ENCODE measurements around the gene PPP4R3B.
"Not testable (repeated sequence)": the region's sequence is repeated elsewhere in the genome, so short reads cannot be mapped to it uniquely, and the experiment has no call there.

The PPP4R3B gene

GRCh38 chr2:55595536-55595935 is 21.9 kb downstream of the PPP4R3B start:
- ATAC-seq = no peak
- no peak for DNase-seq

DNA sequence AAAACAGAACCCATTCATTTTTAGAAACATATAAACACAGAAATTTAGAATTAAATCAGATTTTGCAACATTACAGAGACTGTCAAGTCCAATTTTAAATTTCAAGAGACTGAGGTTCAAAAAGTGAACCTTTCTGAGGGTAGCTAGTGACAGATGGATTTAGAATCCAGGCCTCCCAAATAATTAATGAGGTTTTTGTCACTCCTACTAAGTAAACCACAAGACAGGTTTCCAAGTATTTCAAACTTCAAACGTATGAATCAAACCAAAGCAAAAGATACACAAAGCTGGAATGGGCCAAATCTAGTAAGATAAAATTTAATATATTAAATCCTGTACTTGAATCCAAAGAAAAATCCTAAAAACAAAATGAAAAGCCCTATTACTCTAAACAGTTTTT is 25.3 kb downstream of the PPP4R3B start:
- ATAC-seq (no peak), DNase-seq (no peak)

GRCh38 chr2:55590810-55591440 is 26.5 kb downstream of the PPP4R3B start:
- ATAC-seq = peak; percentile 100
- no peak for DNase-seq

- no peak for DNase-seq
- no peak for ATAC-seq
These were observed 31.9 kb downstream of the PPP4R3B start for GRCh38 chr2:55585451-55586080.

GRCh38 chr2:55581874-55582547 is 35.4 kb downstream of the PPP4R3B start:
- ATAC-seq (no peak), DNase-seq (no peak)

- no peak for DNase-seq
These were observed 36.0 kb downstream of the PPP4R3B start for GRCh38 chr2:55581435-55581834.

DNA sequence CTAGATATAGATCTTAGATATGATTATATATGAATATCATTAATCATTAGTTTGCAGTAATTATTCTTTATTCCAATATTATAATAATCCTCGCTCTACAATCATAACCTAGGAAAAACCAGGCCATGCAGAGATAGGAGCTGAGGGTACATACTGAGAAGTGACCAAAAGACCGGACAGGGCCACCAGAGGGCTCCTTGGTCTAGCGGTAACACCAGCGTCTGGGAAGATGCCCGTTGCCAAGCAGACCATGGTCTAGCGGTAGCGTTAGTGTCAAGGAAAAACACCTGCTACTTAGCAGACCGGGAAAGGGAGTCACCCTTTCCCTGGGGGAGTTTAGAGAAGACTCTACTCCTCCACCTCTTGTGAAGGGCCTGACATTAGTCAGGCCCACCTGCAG is 48.4 kb downstream of the PPP4R3B start:
- DNase-seq = not testable (repeated sequence)

More at GRCh38 chr2:55581435-55581834, 36.0 kb downstream of the PPP4R3B start:
- no peak for ATAC-seq

DNA sequence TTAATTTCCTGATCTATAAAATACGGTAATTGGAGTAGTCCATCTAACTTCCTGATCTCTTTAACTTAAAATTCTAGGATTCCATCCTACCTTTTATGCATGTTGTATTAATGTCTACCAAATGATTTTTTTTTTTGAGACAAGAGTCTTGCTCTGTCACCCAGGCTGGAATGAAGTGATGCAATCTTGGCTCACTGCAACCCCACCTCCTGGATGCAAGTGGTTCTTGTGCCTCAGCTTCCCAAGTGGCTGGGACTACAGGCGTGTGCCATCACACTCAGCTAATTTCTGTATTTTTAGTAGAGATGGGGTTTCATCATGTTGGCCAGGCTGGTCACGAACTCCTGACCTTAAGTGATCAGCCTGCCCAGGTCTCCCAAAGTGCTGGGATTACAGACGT is 50.1 kb downstream of the PPP4R3B start:
- no peak for ATAC-seq
- no peak for DNase-seq

More for the DNA sequence above, 48.4 kb downstream of the PPP4R3B start:
- ATAC-seq = not testable (repeated sequence)

DNA sequence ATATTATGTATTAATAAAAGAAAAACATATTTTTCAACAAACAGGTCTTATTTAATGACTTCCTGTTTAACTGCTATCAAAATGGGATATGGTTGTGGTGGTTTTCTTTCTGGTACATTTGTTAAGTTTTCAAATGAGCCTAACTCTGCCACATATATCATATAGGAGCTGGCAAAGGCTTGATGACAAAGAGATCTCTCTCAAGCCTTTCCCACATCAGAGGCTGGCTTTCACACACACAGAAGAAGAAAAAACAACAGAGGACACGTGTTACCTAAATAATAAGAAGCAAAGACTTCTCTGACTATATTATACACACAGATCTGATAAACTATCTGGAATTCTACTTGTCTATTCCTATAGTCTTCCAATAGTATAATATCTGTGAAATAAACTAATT is 51.8 kb downstream of the PPP4R3B start:
- no peak for DNase-seq

DNA sequence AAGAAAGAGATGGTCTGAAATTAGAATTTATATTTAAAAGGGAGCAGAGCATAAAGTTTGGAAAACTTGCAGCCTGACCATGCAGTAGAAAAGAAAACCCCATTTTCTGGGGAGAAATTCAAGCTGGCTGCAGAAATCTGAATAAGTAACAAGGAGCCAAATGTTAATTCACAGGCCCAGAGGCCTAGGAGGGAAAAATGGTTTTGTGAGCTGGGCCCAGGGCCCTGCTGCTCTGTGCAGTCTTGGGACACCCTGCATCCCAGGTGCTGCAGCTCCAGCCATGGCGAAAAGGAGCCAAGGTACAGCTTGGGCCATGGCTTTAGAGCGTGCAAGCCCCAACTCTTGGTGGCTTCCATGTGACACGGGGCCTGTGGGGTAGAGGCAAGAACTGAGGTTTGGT is 56.6 kb downstream of the PPP4R3B start:
- no peak for ATAC-seq

More for the DNA sequence above, 51.8 kb downstream of the PPP4R3B start:
- ATAC-seq = no peak

DNA sequence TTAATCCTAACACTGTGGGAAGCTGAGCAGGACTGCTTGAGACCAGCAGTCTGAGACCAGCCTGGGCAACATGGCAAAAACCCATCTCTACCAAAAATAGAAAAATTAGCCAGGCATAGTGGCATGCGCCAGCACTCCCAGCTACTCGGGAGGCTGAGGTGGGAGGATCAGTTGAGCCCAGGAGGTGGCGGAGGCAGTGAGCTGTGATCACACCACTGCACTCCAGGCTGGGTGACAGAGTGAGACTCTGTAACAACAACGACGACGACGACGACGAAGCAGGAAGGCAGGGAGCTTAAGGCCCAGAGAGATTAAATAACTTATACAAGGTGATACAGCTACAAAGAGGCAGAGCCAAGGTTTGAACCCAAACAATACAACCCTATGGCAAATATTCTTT is 60.6 kb downstream of the PPP4R3B start:
- ATAC-seq = no peak
- no peak for DNase-seq

More for the DNA sequence above, 56.6 kb downstream of the PPP4R3B start:
- no peak for DNase-seq

- DNase-seq = no peak
- ATAC-seq = no peak
These were observed 61.4 kb downstream of the PPP4R3B start for GRCh38 chr2:55555977-55556376.

GRCh38 chr2:55553321-55553720 is 64.1 kb downstream of the PPP4R3B start:
- ATAC-seq (no peak), DNase-seq (no peak)

- ATAC-seq (no peak), DNase-seq (no peak)
These were observed 66.9 kb downstream of the PPP4R3B start for GRCh38 chr2:55550368-55551102.

GRCh38 chr2:55547679-55548078 is 69.7 kb downstream of the PPP4R3B start:
- ATAC-seq, DNase-seq: not testable (repeated sequence)

- ATAC-seq (no peak), DNase-seq (no peak)
These were observed 70.4 kb downstream of the PPP4R3B start for GRCh38 chr2:55547001-55547400.

GRCh38 chr2:55530539-55531081 is 86.8 kb downstream of the PPP4R3B start:
- no peak for DNase-seq
- no peak for ATAC-seq

GRCh38 chr2:55526174-55526573 is 91.2 kb downstream of the PPP4R3B start:
- DNase-seq (no peak), ATAC-seq (no peak)

GRCh38 chr2:55524884-55525437 is 92.5 kb downstream of the PPP4R3B start:
- ATAC-seq = no peak

DNA sequence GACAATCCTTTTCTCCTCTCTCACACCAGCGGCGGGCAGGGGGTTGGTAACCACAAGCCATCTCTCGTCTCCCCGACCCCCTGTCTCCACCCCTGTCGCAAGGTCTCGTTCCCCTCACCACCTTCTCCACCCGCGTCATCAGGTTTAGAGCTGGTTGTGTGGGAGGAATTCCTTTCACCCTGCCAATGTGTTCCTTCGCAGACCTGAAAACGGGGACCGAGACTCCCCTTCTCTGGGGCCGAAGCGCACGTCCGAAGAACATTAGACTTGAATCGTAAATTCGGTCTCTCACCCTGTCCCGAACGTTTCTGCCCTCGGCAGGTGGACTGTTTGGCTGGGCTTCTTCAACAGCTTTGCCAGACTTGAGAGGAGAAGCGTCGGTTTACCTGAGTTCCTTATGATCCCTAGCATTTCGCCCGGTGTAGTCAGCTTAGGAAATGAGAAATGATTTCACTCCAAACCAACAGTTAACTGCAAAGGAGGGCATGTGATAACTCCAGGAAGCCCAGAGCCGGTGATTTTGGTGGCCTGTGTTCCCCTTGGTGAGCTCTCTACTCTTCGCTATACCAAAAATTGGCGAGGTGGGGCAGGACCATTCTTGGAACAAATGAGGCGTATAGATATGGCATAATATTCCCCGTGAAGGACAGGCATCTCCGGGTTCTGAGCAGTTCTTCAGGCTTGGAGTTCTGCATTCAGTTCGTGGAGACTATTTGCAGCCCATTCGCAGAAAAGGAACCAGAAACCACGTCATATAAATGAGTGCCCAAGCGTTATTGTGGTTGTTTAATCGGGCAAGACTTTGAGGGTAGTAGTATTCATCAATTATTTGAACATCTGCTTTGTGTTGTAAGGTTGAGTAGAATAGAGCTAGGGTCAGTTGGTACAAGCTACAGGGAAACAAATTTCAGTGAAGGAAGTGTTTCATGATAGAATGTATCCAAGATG is 97.2 kb downstream of the PPP4R3B start:
- ATAC-seq (peak; percentile 24), DNase-seq (peak; percentile 46)

More at GRCh38 chr2:55524884-55525437, 92.5 kb downstream of the PPP4R3B start:
- DNase-seq = no peak

DNA sequence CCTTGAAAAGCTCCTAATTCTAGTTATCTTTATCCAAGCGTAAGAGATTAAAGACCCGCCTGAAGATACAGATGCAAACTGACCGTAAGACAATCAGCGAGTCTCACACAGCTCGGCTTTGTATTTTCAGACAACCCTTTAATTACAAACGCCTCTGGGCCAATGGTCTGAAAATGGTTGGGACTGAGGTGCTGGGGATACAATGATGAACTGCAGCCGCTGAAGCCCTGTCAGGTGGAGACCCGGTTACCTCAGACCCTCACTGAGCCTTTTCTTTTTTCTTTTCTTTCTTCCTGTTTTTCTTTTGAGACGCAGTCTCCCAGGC is 98.6 kb downstream of the PPP4R3B start:
- DNase-seq (no peak), ATAC-seq (no peak)
